K562 (cell line): ENCODE data around the gene UCP1. TPM values are rescaled to one million over a fixed set of nuclear protein-coding genes. Genes with fewer than 3 reads are reported as not detected.

ENCODE experiments used
- ATAC-seq: fragments of 200-7000 bp; cut with Tn5 transposase; 3 replicates; pipeline ENCODE4 v1.9.1; 2020; ENCODE audit warnings: moderate library complexity
- BruUV-seq: library from RNA; stranded (reverse); fragments of 400-500 nt; replicated peaks from 2 replicates; lab custom pipeline; 2021; lab: Mats Ljungman, UMichigan
- CTCF ChIA-PET: fragments of 300-600 bp; formaldehyde crosslinking; extraction: SDS; loops from one replicate; lab custom pipeline; 2021; ENCODE audit warnings: low intra/inter-chr PET ratio; lab: Yijun Ruan, JAX
- POLR2A ChIA-PET: fragments of 300-600, 350-650 bp; sonication (Branson Sonifier 250); formaldehyde crosslinking; extraction: SDS; loops from one replicate; lab custom pipeline; 2021; ENCODE audit warnings: antibody characterized with exemption, inconsistent platforms; lab: Yijun Ruan, JAX
- DNase-seq, 4 experiments: peaks; one replicate each; pipeline versions ENCODE4 v3.0.0 to v3.0.0-alpha.2; 2011 to 2018; ENCODE audit warnings: low spot score in 3 of 4, mixed read lengths in 3 of 4; ENCODE audit errors: extremely low read depth in 1 of 4
- FAIRE-seq: peaks from 2 replicates; lab custom pipeline; 2011; peaks lifted over from hg19 to GRCh38; lab: Jason Lieb, UNC
- H2AFZ ChIP-seq: 2 replicates; pipeline ENCODE4 v1.6.0; 2011; ENCODE audit warnings: low read depth, low read length, control low read depth, inconsistent platforms
- H3K27ac ChIP-seq: fragments of 200-600 bp; 3 replicates; pipeline ENCODE4 v1.8.0; 2011; ENCODE audit warnings: low read depth, mild to moderate bottlenecking, control low read depth, inconsistent platforms, low read length, moderate library complexity, mixed read lengths; ENCODE audit errors: extremely low read depth
- H3K27me3 ChIP-seq, 2 experiments: fragments of 300-600 bp in 1 of 2; 2 replicates in 1 of 2; 3 replicates in 1 of 2; pipeline versions ENCODE4 v1.6.0 to v1.8.0; 2011; ENCODE audit warnings: inconsistent platforms in 2 of 2, low read length in 2 of 2, mild to moderate bottlenecking in 1 of 2, mixed read lengths in 1 of 2, moderate library complexity in 1 of 2; ENCODE audit not compliant: control insufficient read depth in 2 of 2, insufficient read depth in 2 of 2
- H3K36me3 ChIP-seq: fragments of 300-600 bp; 3 replicates; pipeline ENCODE4 v1.8.0; 2011; ENCODE audit warnings: mild to moderate bottlenecking, low read length, inconsistent platforms; ENCODE audit not compliant: control insufficient read depth, insufficient read depth
- H3K4me1 ChIP-seq, 2 experiments: fragments of 200-600 bp in 1 of 2; replicated peaks in 1 of 2; 2 replicates in 1 of 2; 3 replicates in 1 of 2; pipeline versions ENCODE4 v1.5.1 to v1.8.0; 2011; ENCODE audit warnings: inconsistent platforms in 2 of 2, low read length in 2 of 2, mild to moderate bottlenecking in 1 of 2, mixed read lengths in 1 of 2, moderate library complexity in 1 of 2; ENCODE audit not compliant: control insufficient read depth in 2 of 2, insufficient read depth in 2 of 2
- H3K4me2 ChIP-seq: 2 replicates; pipeline ENCODE4 v1.6.1; 2011; ENCODE audit warnings: low read length, control low read depth, inconsistent platforms, mixed read lengths; ENCODE audit not compliant: insufficient read depth
- H3K4me3 ChIP-seq: fragments of 200-600 bp; sonication (generic), shearing (Covaris generic); 2 replicates; pipeline ENCODE4 v1.5.1; 2016; ENCODE audit warnings: control low read depth, inconsistent platforms
- H3K79me2 ChIP-seq: fragments of 200-600 bp; 3 replicates; pipeline ENCODE4 v1.8.0; 2011; ENCODE audit warnings: low read length, inconsistent platforms; ENCODE audit not compliant: control insufficient read depth, insufficient read depth
- H3K9ac ChIP-seq, 2 experiments: 2 replicates each; pipeline versions ENCODE4 v1.6.0 to v1.6.1; 2011; ENCODE audit warnings: low read depth in 2 of 2, low read length in 2 of 2, control low read depth in 1 of 2, inconsistent platforms in 1 of 2, mild to moderate bottlenecking in 1 of 2, mixed read lengths in 1 of 2; ENCODE audit not compliant: insufficient read depth in 1 of 2
- H3K9me1 ChIP-seq: one replicate; pipeline ENCODE4 v1.6.0; 2011; ENCODE audit warnings: inconsistent platforms, mild to moderate bottlenecking, low read length, moderate library complexity; ENCODE audit not compliant: control insufficient read depth, insufficient read depth
- H3K9me3 ChIP-seq: replicated peaks from 2 replicates; pipeline ENCODE4 v1.5.1; 2011; ENCODE audit warnings: low read depth, low read length, inconsistent platforms; ENCODE audit not compliant: control insufficient read depth, insufficient read depth
- H4K20me1 ChIP-seq: replicated peaks from 2 replicates; pipeline ENCODE4 v1.6.1; 2011; ENCODE audit warnings: low read length, inconsistent platforms, mixed read lengths; ENCODE audit not compliant: control insufficient read depth, insufficient read depth
- ARID2 ChIP-seq: fragments of 450-650 bp; IDR thresholded peaks from 2 replicates; pipeline ENCODE4 v1.6.1; 2017; ENCODE audit warnings: antibody characterized with exemption, mild to moderate bottlenecking
- L3MBTL2 ChIP-seq: fragments of 450-650 bp; IDR thresholded peaks from 2 replicates; pipeline ENCODE4 v1.6.1; 2016; ENCODE audit warnings: mild to moderate bottlenecking, moderate library complexity
- THRAP3 ChIP-seq: fragments of 450-650 bp; IDR thresholded peaks from 2 replicates; pipeline ENCODE4 v1.6.1; 2016; ENCODE audit warnings: mild to moderate bottlenecking, inconsistent platforms, borderline replicate concordance
- ZFPM2 ChIP-seq: fragments of 250-450 bp; sonication (Bioruptor Pico); IDR thresholded peaks from 2 replicates; pipeline ENCODE4 v1.5.1; 2022; ENCODE audit warnings: mild to moderate bottlenecking
- ZKSCAN8 ChIP-seq: fragments of 200-800 bp; sonication (Bioruptor generic); IDR thresholded peaks from 2 replicates; pipeline ENCODE4 v1.6.1; 2016; ENCODE audit warnings: missing genetic modification characterization, missing compliant biosample characterization
- ZNF740 ChIP-seq, 3 experiments: fragments of 200-800 bp in 1 of 3; sonication (Bioruptor generic) in 1 of 3; sonication (generic) in 1 of 3; formaldehyde crosslinking in 1 of 3; IDR thresholded peaks; 2 replicates each; pipeline versions ENCODE4 v1.6.1 to v1.8.0; 2016 to 2022; ENCODE audit warnings: mild to moderate bottlenecking in 2 of 3, missing compliant biosample characterization in 2 of 3, missing genetic modification characterization in 2 of 3, missing genetic modification reagents in 1 of 3
- whole genome bisulfite sequencing: fragments of 100-300 bp; shearing (Covaris generic); methylation state at CpG from one replicate; pipeline ENCODE4 v1.1.6; 2016; ENCODE audit warnings: low coverage, mixed read lengths; ENCODE audit not compliant: insufficient coverage; ENCODE audit errors: missing lambda C conversion rate; 5-methylcytosine and 5-hydroxymethylcytosine counted together
- in situ Hi-C: fragments of 300-500 bp; cut with MboI; formaldehyde crosslinking; loops from 4 replicates; pipeline ENCODE4 v1.15.0; 2018; ENCODE audit warnings: inconsistent platforms, mixed read lengths
- intact Hi-C: fragments of 100-400 bp; cut with micrococcal nuclease; formaldehyde crosslinking; loops from 2 replicates; pipeline ENCODE4 v1.14.2; 2022
- polyA plus RNA-seq, 8 experiments: library from polyadenylated mRNA; depleted of rRNA in 4 of 8; stranded (reverse) in 5 of 8; unstranded in 3 of 8; fragments of >200 nt; fragmentation: Nextera tagmentation in 2 of 8; fragmentation: Illumina TruSeq in 1 of 8; extraction: Ambion mirVana in 2 of 8; extraction: Trizol in 1 of 8; gene quantifications; 2 replicates each; pipeline versions ENCODE4 v1.2.1 to v1.2.3, GENCODE V29; 2011 to 2014; ENCODE audit warnings: inconsistent platforms in 1 of 8, missing spikeins in 1 of 8
- total RNA-seq, 7 experiments: library from RNA; depleted of rRNA in 6 of 7; stranded (reverse); fragments of >200 nt in 6 of 7; fragmentation: Illumina TruSeq in 2 of 7; extraction: Trizol in 2 of 7; gene quantifications; 2 replicates each; pipeline versions ENCODE4 v1.2.1 to v1.2.3, GENCODE V29; 2011 to 2021; ENCODE audit warnings: low replicate concordance in 1 of 7
- TF ChIP-seq, protein P1 (sequence below): sonication (generic); formaldehyde crosslinking; IDR thresholded peaks from 2 replicates; pipeline ENCODE4 v1.8.0; 2022; ENCODE audit warnings: missing genetic modification reagents, mild to moderate bottlenecking, borderline replicate concordance
- TF ChIP-seq, protein P2 (sequence below): fragments of 450-650 bp; conservative IDR thresholded peaks from 2 replicates; pipeline ENCODE4 v1.6.1; 2016; ENCODE audit warnings: missing genetic modification characterization, low read depth, mild to moderate bottlenecking, control low read depth, missing compliant biosample characterization
- TF ChIP-seq, protein P3 (sequence below): fragments of 450-650 bp; IDR thresholded peaks from 2 replicates; pipeline ENCODE4 v1.7.0; 2016; ENCODE audit warnings: borderline replicate concordance
- TF ChIP-seq, protein P4 (sequence below): fragments of 250-450 bp; sonication (Bioruptor Pico); IDR thresholded peaks from 2 replicates; pipeline ENCODE4 v1.5.0; 2020; ENCODE audit warnings: mild to moderate bottlenecking
- TF ChIP-seq, protein P5 (sequence below), 2 experiments: fragments of 450-650 bp in 1 of 2; sonication (generic) in 1 of 2; formaldehyde crosslinking; conservative IDR thresholded peaks; 2 replicates each; pipeline versions ENCODE4 v1.4.0 to v1.8.1; 2020 to 2022; ENCODE audit warnings: mild to moderate bottlenecking in 1 of 2, missing genetic modification reagents in 1 of 2

Gene UCP1
- total and polyA plus RNA-seq, 9 of the 15 experiments (the other 6 are each of a cell fraction or from before 2014, with no cell fraction given) = not detected

DNA sequence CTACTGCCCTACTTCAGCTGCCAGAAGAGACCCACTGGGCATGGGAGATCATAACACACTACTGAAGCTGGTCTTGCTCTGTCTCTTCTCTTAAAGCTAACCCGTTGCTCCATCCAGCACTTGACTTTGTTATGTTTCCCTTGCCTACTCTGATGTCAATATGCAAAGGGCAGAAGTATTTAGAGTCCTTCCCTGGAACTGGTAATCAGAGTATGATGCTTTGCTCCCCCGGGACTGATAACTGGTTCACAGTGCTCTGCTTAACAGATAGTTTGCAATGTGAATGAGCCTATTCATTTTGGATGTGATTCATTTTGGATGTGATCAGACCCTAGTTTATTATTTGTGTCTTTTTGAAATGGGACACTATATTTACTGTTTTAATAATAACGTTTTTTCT, 12.3 kb upstream of the UCP1 start:
- H3K27ac ChIP-seq = no peak overlapping the region
- H2AFZ ChIP-seq = no peak overlapping the region
- FAIRE-seq = no peak
- peaks cover 9 to 24% of the 10 kb centered on the region in 2 experiments; a peak in 4 of 5 replicates for H3K27me3 ChIP-seq
- 0% methylated on average over 3 of the region's 3 CpGs for WGBS
- TF ChIP-seq, protein P1, sequence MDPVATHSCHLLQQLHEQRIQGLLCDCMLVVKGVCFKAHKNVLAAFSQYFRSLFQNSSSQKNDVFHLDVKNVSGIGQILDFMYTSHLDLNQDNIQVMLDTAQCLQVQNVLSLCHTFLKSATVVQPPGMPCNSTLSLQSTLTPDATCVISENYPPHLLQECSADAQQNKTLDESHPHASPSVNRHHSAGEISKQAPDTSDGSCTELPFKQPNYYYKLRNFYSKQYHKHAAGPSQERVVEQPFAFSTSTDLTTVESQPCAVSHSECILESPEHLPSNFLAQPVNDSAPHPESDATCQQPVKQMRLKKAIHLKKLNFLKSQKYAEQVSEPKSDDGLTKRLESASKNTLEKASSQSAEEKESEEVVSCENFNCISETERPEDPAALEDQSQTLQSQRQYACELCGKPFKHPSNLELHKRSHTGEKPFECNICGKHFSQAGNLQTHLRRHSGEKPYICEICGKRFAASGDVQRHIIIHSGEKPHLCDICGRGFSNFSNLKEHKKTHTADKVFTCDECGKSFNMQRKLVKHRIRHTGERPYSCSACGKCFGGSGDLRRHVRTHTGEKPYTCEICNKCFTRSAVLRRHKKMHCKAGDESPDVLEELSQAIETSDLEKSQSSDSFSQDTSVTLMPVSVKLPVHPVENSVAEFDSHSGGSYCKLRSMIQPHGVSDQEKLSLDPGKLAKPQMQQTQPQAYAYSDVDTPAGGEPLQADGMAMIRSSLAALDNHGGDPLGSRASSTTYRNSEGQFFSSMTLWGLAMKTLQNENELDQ (CRISPR knock-in tag) = no peak
- TF ChIP-seq, protein P2, sequence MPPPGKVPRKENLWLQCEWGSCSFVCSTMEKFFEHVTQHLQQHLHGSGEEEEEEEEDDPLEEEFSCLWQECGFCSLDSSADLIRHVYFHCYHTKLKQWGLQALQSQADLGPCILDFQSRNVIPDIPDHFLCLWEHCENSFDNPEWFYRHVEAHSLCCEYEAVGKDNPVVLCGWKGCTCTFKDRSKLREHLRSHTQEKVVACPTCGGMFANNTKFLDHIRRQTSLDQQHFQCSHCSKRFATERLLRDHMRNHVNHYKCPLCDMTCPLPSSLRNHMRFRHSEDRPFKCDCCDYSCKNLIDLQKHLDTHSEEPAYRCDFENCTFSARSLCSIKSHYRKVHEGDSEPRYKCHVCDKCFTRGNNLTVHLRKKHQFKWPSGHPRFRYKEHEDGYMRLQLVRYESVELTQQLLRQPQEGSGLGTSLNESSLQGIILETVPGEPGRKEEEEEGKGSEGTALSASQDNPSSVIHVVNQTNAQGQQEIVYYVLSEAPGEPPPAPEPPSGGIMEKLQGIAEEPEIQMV (tag) = no peak
- TF ChIP-seq, protein P3, sequence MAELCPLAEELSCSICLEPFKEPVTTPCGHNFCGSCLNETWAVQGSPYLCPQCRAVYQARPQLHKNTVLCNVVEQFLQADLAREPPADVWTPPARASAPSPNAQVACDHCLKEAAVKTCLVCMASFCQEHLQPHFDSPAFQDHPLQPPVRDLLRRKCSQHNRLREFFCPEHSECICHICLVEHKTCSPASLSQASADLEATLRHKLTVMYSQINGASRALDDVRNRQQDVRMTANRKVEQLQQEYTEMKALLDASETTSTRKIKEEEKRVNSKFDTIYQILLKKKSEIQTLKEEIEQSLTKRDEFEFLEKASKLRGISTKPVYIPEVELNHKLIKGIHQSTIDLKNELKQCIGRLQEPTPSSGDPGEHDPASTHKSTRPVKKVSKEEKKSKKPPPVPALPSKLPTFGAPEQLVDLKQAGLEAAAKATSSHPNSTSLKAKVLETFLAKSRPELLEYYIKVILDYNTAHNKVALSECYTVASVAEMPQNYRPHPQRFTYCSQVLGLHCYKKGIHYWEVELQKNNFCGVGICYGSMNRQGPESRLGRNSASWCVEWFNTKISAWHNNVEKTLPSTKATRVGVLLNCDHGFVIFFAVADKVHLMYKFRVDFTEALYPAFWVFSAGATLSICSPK = no peak
- TF ChIP-seq ZFPM2 (CRISPR knock-in tag) = no peak
- TF ChIP-seq, protein P4, sequence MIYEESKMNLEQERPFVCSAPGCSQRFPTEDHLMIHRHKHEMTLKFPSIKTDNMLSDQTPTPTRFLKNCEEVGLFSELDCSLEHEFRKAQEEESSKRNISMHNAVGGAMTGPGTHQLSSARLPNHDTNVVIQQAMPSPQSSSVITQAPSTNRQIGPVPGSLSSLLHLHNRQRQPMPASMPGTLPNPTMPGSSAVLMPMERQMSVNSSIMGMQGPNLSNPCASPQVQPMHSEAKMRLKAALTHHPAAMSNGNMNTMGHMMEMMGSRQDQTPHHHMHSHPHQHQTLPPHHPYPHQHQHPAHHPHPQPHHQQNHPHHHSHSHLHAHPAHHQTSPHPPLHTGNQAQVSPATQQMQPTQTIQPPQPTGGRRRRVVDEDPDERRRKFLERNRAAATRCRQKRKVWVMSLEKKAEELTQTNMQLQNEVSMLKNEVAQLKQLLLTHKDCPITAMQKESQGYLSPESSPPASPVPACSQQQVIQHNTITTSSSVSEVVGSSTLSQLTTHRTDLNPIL (CRISPR knock-in tag) = no peak
- no peak for TF ChIP-seq ZKSCAN8 (CRISPR knock-in tag)
- no peak for TF ChIP-seq ARID2
- TF ChIP-seq, protein P5, sequence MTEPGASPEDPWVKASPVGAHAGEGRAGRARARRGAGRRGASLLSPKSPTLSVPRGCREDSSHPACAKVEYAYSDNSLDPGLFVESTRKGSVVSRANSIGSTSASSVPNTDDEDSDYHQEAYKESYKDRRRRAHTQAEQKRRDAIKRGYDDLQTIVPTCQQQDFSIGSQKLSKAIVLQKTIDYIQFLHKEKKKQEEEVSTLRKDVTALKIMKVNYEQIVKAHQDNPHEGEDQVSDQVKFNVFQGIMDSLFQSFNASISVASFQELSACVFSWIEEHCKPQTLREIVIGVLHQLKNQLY (CRISPR knock-in tag; conservative IDR thresholded peaks at IDR 0.05) = no peak
- TF ChIP-seq THRAP3 = no peak
- TF ChIP-seq L3MBTL2 = no peak
- no peak for TF ChIP-seq ZNF740 (CRISPR knock-in tag; IDR thresholded peaks at IDR 0.05)
- no peak for TF ChIP-seq ZNF740 (tag; IDR thresholded peaks at IDR 0.05)
- H3K4me2 ChIP-seq = no peak overlapping the region
- no peaks in the 10 kb centered on the region for H3K79me2 ChIP-seq
- H3K4me1 ChIP-seq = peaks cover 0 to 4% of the 10 kb centered on the region in 2 experiments; a peak in 2 of 5 replicates
- H3K9ac ChIP-seq = no peak overlapping the region
- no peaks in the 10 kb centered on the region for H3K9me1 ChIP-seq
- ATAC-seq = no peak
- no peaks in the 10 kb centered on the region for H3K9me3 ChIP-seq
- no peak for DNase-seq
- BruUV-seq = no TSS peak
- ChIA-PET CTCF (no interaction called here), POLR2A (interaction anchor here (1.4 kb wide), 1 partner anchor 13 kb away, joined by 3 read pairs; the partner anchor contains the start of gene UCP1)
- intact Hi-C loops (no loop called here), in situ Hi-C loops (no loop called here)
- no peaks in the 10 kb centered on the region for H4K20me1 ChIP-seq
- no peaks in the 10 kb centered on the region for H3K36me3 ChIP-seq
- no peak overlapping the region for H3K4me3 ChIP-seq
